B cell (primary cell): ENCODE data around the gene ROBO2. TPM values are rescaled to one million over a fixed set of nuclear protein-coding genes. Genes with fewer than 3 reads are reported as not detected.

Source experiments
- ATAC-seq: fragments of 200-7000 bp; cut with Tn5 transposase; one replicate; pipeline ENCODE4 v1.10.0; 2021; ENCODE audit warnings: low read depth, mild to moderate bottlenecking, moderate number of reproducible peaks, moderate library complexity
- CTCF ChIA-PET: fragments of 350-600 bp; sonication (Branson Sonifier 250); formaldehyde crosslinking; loops from one replicate; lab custom pipeline; 2021; ENCODE audit warnings: antibody characterized with exemption, inconsistent platforms; lab: Charles Lee
- POLR2A ChIA-PET: fragments of 350-600 bp; sonication (Branson Sonifier 250); formaldehyde crosslinking; loops from one replicate; lab custom pipeline; 2021; ENCODE audit warnings: antibody characterized with exemption; lab: Charles Lee
- DNase-seq: peaks from one replicate; pipeline ENCODE4 v3.0.0; 2013
- H2AFZ ChIP-seq: 2 replicates; pipeline ENCODE4 v1.6.1; 2012; ENCODE audit warnings: mild to moderate bottlenecking, low read depth, low read length; ENCODE audit not compliant: insufficient read depth, poor library complexity, severe bottlenecking
- H3K27ac ChIP-seq, 2 donors: 1 replicate in 1 of 2; 2 replicates in 1 of 2; pipeline ENCODE4 v1.5.1; 2012 to 2013; ENCODE audit warnings: low read length in 2 of 2, mild to moderate bottlenecking in 2 of 2, moderate library complexity in 1 of 2
- H3K27me3 ChIP-seq, 4 experiments: fragments of 200-600 bp in 1 of 4; sonication (generic) in 1 of 4; replicated peaks in 1 of 4; 1 replicate in 2 of 4; 2 replicates in 2 of 4; pipeline versions ENCODE4 v1.6.1 to v1.7.0; 2013 to 2016; ENCODE audit warnings: low read length in 3 of 4, mild to moderate bottlenecking in 2 of 4, mixed read lengths in 1 of 4, moderate library complexity in 1 of 4; ENCODE audit not compliant: insufficient read depth in 4 of 4, control insufficient read depth in 3 of 4; ENCODE audit errors: control extremely low read depth in 1 of 4
- H3K36me3 ChIP-seq, 2 experiments: replicated peaks in 1 of 2; 1 replicate in 1 of 2; 2 replicates in 1 of 2; pipeline versions ENCODE4 v1.6.1 to v1.7.1; 2013; ENCODE audit warnings: low read length in 1 of 2; ENCODE audit not compliant: insufficient read depth in 2 of 2, control insufficient read depth in 1 of 2; ENCODE audit errors: control extremely low read depth in 1 of 2, extremely low read depth in 1 of 2
- H3K4me1 ChIP-seq, 2 donors: fragments of 200-600 bp in 1 of 2; sonication (generic) in 1 of 2; 1 replicate in 1 of 2; 2 replicates in 1 of 2; pipeline versions ENCODE4 v1.5.1 to v1.6.1; 2013 to 2017; ENCODE audit warnings: low read length in 2 of 2; ENCODE audit not compliant: control insufficient read depth in 2 of 2, insufficient read depth in 2 of 2
- H3K4me2 ChIP-seq: replicated peaks from 2 replicates; pipeline ENCODE3; 2012; ENCODE audit warnings: mild to moderate bottlenecking, low read depth, low read length; ENCODE audit not compliant: poor library complexity, severe bottlenecking
- H3K4me3 ChIP-seq, 5 experiments: fragments of 200-600 bp in 1 of 5; sonication (generic) in 1 of 5; 1 replicate in 3 of 5; 2 replicates in 2 of 5; pipeline versions ENCODE4 v1.5.1 to v1.7.0; 2011 to 2016; ENCODE audit warnings: low read length in 4 of 5, mild to moderate bottlenecking in 4 of 5, low read depth in 2 of 5, control low read depth in 1 of 5, moderate library complexity in 1 of 5; ENCODE audit not compliant: insufficient read depth in 1 of 5; ENCODE audit errors: control extremely low read depth in 1 of 5, extremely low read depth in 1 of 5
- H3K79me2 ChIP-seq: fragments of 200-600 bp; sonication (generic); one replicate; pipeline ENCODE4 v1.6.0; 2016; ENCODE audit warnings: low read length; ENCODE audit not compliant: control insufficient read depth, insufficient read depth
- H3K9ac ChIP-seq: fragments of 200-600 bp; sonication (generic); 2 replicates; pipeline ENCODE4 v1.6.1; 2017; ENCODE audit warnings: mild to moderate bottlenecking, low read length, moderate library complexity
- H3K9me3 ChIP-seq, 3 donors: one replicate each; pipeline versions ENCODE4 v1.6.1 to v1.7.1; 2013; ENCODE audit warnings: low read length in 2 of 3; ENCODE audit not compliant: control insufficient read depth in 2 of 3, insufficient read depth in 1 of 3; ENCODE audit errors: control extremely low read depth in 1 of 3
- H4K20me1 ChIP-seq: 2 replicates; pipeline ENCODE4 v1.6.0; 2012; ENCODE audit warnings: mild to moderate bottlenecking, low read length; ENCODE audit not compliant: insufficient read depth, control insufficient read depth, poor library complexity, severe bottlenecking
- H3K27ac Mint-ChIP-seq: one replicate; pipeline ENCODE4 v1.8.0; 2021; ENCODE audit warnings: mixed read lengths
- H3K27me3 Mint-ChIP-seq: one replicate; pipeline ENCODE4 v1.8.0; 2021; ENCODE audit warnings: mixed read lengths
- H3K4me1 Mint-ChIP-seq: one replicate; pipeline ENCODE4 v1.8.0; 2021; ENCODE audit warnings: mixed read lengths
- H3K4me3 Mint-ChIP-seq: one replicate; pipeline ENCODE4 v1.8.0; 2021; ENCODE audit warnings: mixed read lengths
- H3K9me3 Mint-ChIP-seq: one replicate; pipeline ENCODE4 v1.8.0; 2022; ENCODE audit warnings: mixed read lengths; ENCODE audit not compliant: insufficient read depth
- EZH2 ChIP-seq: IDR thresholded peaks from 2 replicates; pipeline ENCODE4 v1.6.1; 2012; ENCODE audit warnings: borderline replicate concordance, low read depth, mild to moderate bottlenecking, moderate library complexity, low read length; ENCODE audit not compliant: insufficient read depth, poor library complexity, severe bottlenecking
- WGBS: methylation state at CpG from one replicate; pipeline ENCODE4 v1.1.5; 2013; ENCODE audit warnings: missing lambda C conversion rate; ENCODE audit not compliant: insufficient coverage; 5-methylcytosine and 5-hydroxymethylcytosine counted together
- intact Hi-C: fragments of 100-400 bp; cut with micrococcal nuclease; formaldehyde crosslinking; loops from one replicate; pipeline ENCODE4 v1.10.0; 2022
- polyA plus RNA-seq: library from polyadenylated mRNA; depleted of rRNA; stranded (reverse); fragments of >200 nt; gene quantifications from 2 replicates; pipeline ENCODE4 v1.2.3, GENCODE V29; 2012
- total RNA-seq, 2 donors: library from RNA; stranded (reverse); fragments of 120-200 nt in 1 of 2; gene quantifications; 1 replicate in 1 of 2; 2 replicates in 1 of 2; pipeline versions ENCODE4 v1.2.3 to v1.2.4, GENCODE V29; 2013 to 2022
- TF ChIP-seq, protein P1 (sequence below): fragments of 200-600 bp; IDR thresholded peaks from one replicate; pipeline ENCODE4 v1.8.0; 2022; ENCODE audit warnings: antibody characterized with exemption, mild to moderate bottlenecking

The ROBO2 gene
- total and polyA plus RNA-seq, 2 donors (not counting 1 experiment from before 2014, with no cell fraction given): not detected

DNA sequence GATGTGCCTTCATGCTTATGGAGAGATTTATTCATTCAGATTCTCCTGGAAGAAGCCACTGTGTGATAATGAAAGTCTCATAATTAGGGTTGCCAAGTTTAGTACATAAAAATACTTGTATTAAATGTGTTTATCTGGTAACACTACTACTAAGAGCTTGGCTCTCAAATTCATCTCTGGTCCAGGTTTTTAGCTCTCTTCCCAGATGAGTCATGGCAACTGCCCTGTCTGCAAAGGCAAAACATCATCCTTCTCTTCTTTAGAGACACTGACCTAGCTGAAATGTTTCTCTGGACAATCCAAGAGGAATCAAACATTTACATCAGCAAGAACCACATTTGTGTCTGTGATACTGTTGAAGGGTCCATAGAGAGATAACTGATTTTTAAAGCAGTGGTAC is 269.6 kb downstream of the ROBO2 start:
- Histone ChIP-seq H4K20me1 (no peaks in the 10 kb centered on the region), H3K27ac (no peak overlapping the region), H2AFZ (no peak overlapping the region), H3K4me1 (no peaks in the 10 kb centered on the region), H3K36me3 (no peaks in the 10 kb centered on the region), H3K9ac (no peak overlapping the region), H3K4me2 (no peak overlapping the region), H3K4me3 (no peak overlapping the region), H3K9me3 (no peaks in the 10 kb centered on the region), H3K27me3 (no peaks in the 10 kb centered on the region), H3K79me2 (no peaks in the 10 kb centered on the region)
- TF ChIP-seq EZH2: no peak
- TF ChIP-seq, protein P1, sequence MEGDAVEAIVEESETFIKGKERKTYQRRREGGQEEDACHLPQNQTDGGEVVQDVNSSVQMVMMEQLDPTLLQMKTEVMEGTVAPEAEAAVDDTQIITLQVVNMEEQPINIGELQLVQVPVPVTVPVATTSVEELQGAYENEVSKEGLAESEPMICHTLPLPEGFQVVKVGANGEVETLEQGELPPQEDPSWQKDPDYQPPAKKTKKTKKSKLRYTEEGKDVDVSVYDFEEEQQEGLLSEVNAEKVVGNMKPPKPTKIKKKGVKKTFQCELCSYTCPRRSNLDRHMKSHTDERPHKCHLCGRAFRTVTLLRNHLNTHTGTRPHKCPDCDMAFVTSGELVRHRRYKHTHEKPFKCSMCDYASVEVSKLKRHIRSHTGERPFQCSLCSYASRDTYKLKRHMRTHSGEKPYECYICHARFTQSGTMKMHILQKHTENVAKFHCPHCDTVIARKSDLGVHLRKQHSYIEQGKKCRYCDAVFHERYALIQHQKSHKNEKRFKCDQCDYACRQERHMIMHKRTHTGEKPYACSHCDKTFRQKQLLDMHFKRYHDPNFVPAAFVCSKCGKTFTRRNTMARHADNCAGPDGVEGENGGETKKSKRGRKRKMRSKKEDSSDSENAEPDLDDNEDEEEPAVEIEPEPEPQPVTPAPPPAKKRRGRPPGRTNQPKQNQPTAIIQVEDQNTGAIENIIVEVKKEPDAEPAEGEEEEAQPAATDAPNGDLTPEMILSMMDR: no peak
- CTCF ChIA-PET: no interaction called here
- no peak overlapping the region for H3K4me3 Mint-ChIP-seq
- DNase-seq (no peak), ATAC-seq (no peak)
- H3K27ac Mint-ChIP-seq: no peak overlapping the region
- H3K4me1 Mint-ChIP-seq: no peaks in the 10 kb centered on the region
- POLR2A ChIA-PET: no interaction called here
- H3K9me3 Mint-ChIP-seq: peaks cover 2% of the 10 kb centered on the region
- no peaks in the 10 kb centered on the region for H3K27me3 Mint-ChIP-seq
- intact Hi-C loops: no loop called here

DNA sequence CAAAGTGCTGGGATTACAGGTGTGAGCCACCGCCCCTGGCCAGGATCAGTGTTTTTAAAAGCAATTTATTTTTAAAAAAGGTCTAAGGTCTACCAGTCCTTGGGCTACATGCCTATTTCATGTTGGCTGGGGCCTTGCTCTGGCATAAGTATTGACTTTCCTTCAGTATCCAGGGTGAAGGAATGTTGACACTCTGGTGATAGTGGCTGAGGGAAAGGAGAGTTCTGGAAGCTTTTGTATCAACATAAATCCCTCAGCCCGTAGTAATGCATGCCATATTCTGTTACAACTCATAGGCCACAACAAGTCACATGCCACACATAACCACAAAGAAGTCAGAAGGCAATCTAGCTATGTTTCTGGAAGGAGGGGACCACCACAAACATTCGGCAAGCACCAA is 273.9 kb downstream of the ROBO2 start:
- Histone ChIP-seq H3K4me1 (no peaks in the 10 kb centered on the region), H4K20me1 (no peaks in the 10 kb centered on the region), H3K79me2 (no peaks in the 10 kb centered on the region), H2AFZ (no peak overlapping the region), H3K27ac (no peak overlapping the region), H3K27me3 (no peaks in the 10 kb centered on the region), H3K9ac (no peak overlapping the region), H3K4me3 (no peak overlapping the region), H3K36me3 (no peaks in the 10 kb centered on the region), H3K4me2 (no peak overlapping the region), H3K9me3 (peaks cover 0 to 5% (median 0%) of the 10 kb centered on the region in 3 donors)
- no peak for TF ChIP-seq EZH2
- TF ChIP-seq, protein P1: no peak
- ChIA-PET POLR2A (no interaction called here), CTCF (no interaction called here)
- WGBS: 100% methylated on average over 2 of the region's 3 CpGs
- DNase-seq (no peak), ATAC-seq (no peak)
- intact Hi-C loops: no loop called here
- H3K9me3 Mint-ChIP-seq: no peaks in the 10 kb centered on the region
- no peak overlapping the region for H3K4me3 Mint-ChIP-seq
- no peaks in the 10 kb centered on the region for H3K4me1 Mint-ChIP-seq
- H3K27ac Mint-ChIP-seq: no peak overlapping the region
- no peaks in the 10 kb centered on the region for H3K27me3 Mint-ChIP-seq
